Hepatocyte (in vitro differentiated cells): Measurements from ENCODE around the gene SIK2.

Source experiments
- EZH2 ChIP-seq: fragments of 200-600 bp; sonication (generic); IDR thresholded peaks from 2 replicates; pipeline ENCODE4 v1.6.1; 2016; ENCODE audit warnings: antibody characterized with exemption, mild to moderate bottlenecking, borderline replicate concordance
- EZH2phosphoT487 ChIP-seq: fragments of 200-600 bp; sonication (generic); IDR thresholded peaks from one replicate; pipeline ENCODE4 v1.6.1; 2018; ENCODE audit warnings: antibody characterized with exemption, mild to moderate bottlenecking, low read depth, moderate library complexity; ENCODE audit not compliant: unreplicated experiment, severe bottlenecking
- TF ChIP-seq, protein P1 (sequence below): fragments of 200-600 bp; sonication (generic); IDR thresholded peaks from 2 replicates; pipeline ENCODE4 v1.5.1; 2016; ENCODE audit warnings: antibody characterized with exemption, mild to moderate bottlenecking; ENCODE audit not compliant: poor library complexity

- no peak for TF ChIP-seq EZH2
- TF ChIP-seq, protein P1, sequence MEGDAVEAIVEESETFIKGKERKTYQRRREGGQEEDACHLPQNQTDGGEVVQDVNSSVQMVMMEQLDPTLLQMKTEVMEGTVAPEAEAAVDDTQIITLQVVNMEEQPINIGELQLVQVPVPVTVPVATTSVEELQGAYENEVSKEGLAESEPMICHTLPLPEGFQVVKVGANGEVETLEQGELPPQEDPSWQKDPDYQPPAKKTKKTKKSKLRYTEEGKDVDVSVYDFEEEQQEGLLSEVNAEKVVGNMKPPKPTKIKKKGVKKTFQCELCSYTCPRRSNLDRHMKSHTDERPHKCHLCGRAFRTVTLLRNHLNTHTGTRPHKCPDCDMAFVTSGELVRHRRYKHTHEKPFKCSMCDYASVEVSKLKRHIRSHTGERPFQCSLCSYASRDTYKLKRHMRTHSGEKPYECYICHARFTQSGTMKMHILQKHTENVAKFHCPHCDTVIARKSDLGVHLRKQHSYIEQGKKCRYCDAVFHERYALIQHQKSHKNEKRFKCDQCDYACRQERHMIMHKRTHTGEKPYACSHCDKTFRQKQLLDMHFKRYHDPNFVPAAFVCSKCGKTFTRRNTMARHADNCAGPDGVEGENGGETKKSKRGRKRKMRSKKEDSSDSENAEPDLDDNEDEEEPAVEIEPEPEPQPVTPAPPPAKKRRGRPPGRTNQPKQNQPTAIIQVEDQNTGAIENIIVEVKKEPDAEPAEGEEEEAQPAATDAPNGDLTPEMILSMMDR, result no peak
- no peak for TF ChIP-seq EZH2phosphoT487
Observed at GRCh38 chr11:111776398-111777093, 174.3 kb downstream of the SIK2 start.
